Common myeloid progenitor, CD34-positive (primary cell): Measurements from ENCODE around the gene LY6G6C.

Experiments used
- CTCF ChIA-PET: fragments of 350-600 bp; sonication (Branson Sonifier 250); formaldehyde crosslinking; loops from one replicate; lab custom pipeline; 2021; ENCODE audit warnings: antibody characterized with exemption; lab: Charles Lee
- POLR2A ChIA-PET: fragments of 350-600 bp; sonication (Branson Sonifier 250); formaldehyde crosslinking; loops from one replicate; lab custom pipeline; 2021; ENCODE audit warnings: antibody characterized with exemption; lab: Charles Lee
- DNase-seq, 3 donors: peaks; one replicate each; pipeline versions ENCODE4 v3.0.0 to v3.0.0-alpha.2; 2013
- H3K27ac ChIP-seq, 2 experiments: 1 replicate in 1 of 2; 2 replicates in 1 of 2; pipeline ENCODE4 v1.7.0; 2013; ENCODE audit warnings: inconsistent platforms in 2 of 2, low read length in 2 of 2, mild to moderate bottlenecking in 2 of 2, low read depth in 1 of 2, moderate library complexity in 1 of 2; ENCODE audit not compliant: severe bottlenecking in 2 of 2, insufficient read depth in 1 of 2, poor library complexity in 1 of 2
- H3K27me3 ChIP-seq, 5 experiments: replicated peaks in 2 of 5; 1 replicate in 3 of 5; 2 replicates in 2 of 5; pipeline versions ENCODE4 v1.6.1 to v1.7.0; 2013; ENCODE audit warnings: low read length in 4 of 5, mild to moderate bottlenecking in 2 of 5, moderate library complexity in 2 of 5, inconsistent platforms in 1 of 5; ENCODE audit not compliant: insufficient read depth in 5 of 5, control insufficient read depth in 4 of 5
- H3K36me3 ChIP-seq, 4 experiments: 1 replicate in 2 of 4; 2 replicates in 2 of 4; pipeline versions ENCODE4 v1.6.1 to v1.7.0; 2013; ENCODE audit warnings: low read length in 3 of 4, control low read depth in 1 of 4, mild to moderate bottlenecking in 1 of 4; ENCODE audit not compliant: control insufficient read depth in 4 of 4, insufficient read depth in 4 of 4
- H3K4me1 ChIP-seq, 4 experiments: 1 replicate in 3 of 4; 2 replicates in 1 of 4; pipeline versions ENCODE4 v1.6.1 to v1.7.1; 2013; ENCODE audit warnings: low read length in 3 of 4, mild to moderate bottlenecking in 3 of 4, control low read depth in 1 of 4, inconsistent platforms in 1 of 4, moderate library complexity in 1 of 4; ENCODE audit not compliant: control insufficient read depth in 4 of 4, insufficient read depth in 4 of 4; ENCODE audit errors: control extremely low read depth in 1 of 4
- H3K4me3 ChIP-seq, 7 experiments: 1 replicate in 4 of 7; 2 replicates in 3 of 7; pipeline versions ENCODE4 v1.5.1 to v1.7.0; 2013; ENCODE audit warnings: mild to moderate bottlenecking in 7 of 7, low read length in 6 of 7, moderate library complexity in 6 of 7, inconsistent platforms in 2 of 7, low read depth in 2 of 7, control low read depth in 1 of 7; ENCODE audit not compliant: insufficient read depth in 4 of 7, control insufficient read depth in 1 of 7; ENCODE audit errors: extremely low read depth in 1 of 7
- H3K9me3 ChIP-seq, 5 experiments: 1 replicate in 4 of 5; 2 replicates in 1 of 5; pipeline versions ENCODE4 v1.6.1 to v1.7.1; 2013; ENCODE audit warnings: low read length in 4 of 5, mild to moderate bottlenecking in 2 of 5, inconsistent platforms in 1 of 5, low read depth in 1 of 5, moderate library complexity in 1 of 5; ENCODE audit not compliant: control insufficient read depth in 4 of 5, insufficient read depth in 2 of 5; ENCODE audit errors: control extremely low read depth in 1 of 5
- WGBS: methylation state at CpG from one replicate; pipeline ENCODE4 v1.1.5; 2013; ENCODE audit not compliant: insufficient coverage; 5-methylcytosine and 5-hydroxymethylcytosine counted together

Gene LY6G6C

GRCh38 chr6:31702819-31703716 lies 18.5 kb downstream of the LY6G6C start, which contains the start of gene ABHD16A:
TSS of gene ABHD16A (minus strand) at chr6:31703324. CDS start at chr6:31703281, 43 bp downstream.
- H3K9me3 ChIP-seq: no peaks in the 10 kb centered on the region
- H3K27ac ChIP-seq: peak within 1 kb of the TSS; percentile 98 to 99
- H3K36me3 ChIP-seq: peaks cover 0 to 17% (median 4%) of the 10 kb centered on the region in 4 experiments
- peaks cover 0 to 25% (median 15%) of the 10 kb centered on the region in 4 experiments for H3K4me1 ChIP-seq
- CTCF ChIA-PET: interaction anchor here (0.9 to 7.3 kb wide), 12 partner anchors 9 to 161 kb away, joined by 3 to 51 read pairs (median 4); partner anchors contain the start of gene LY6G5C
- peak within 1 kb of the TSS; percentile 85 to 99 (median 96) for H3K4me3 ChIP-seq
- under 1% methylated on average over 49 of the region's 54 CpGs for WGBS
- DNase-seq: peak; percentile 99
- POLR2A ChIA-PET: interaction anchor here (0.6 to 1.8 kb wide), 9 partner anchors 8 to 127 kb away, joined by 3 to 9 read pairs (median 3); partner anchors contain the start of gene VARS1
- no peaks in the 10 kb centered on the region for H3K27me3 ChIP-seq

- Histone ChIP-seq H3K4me3 (peak overlapping the region; percentile 85 to 99 (median 96)), H3K27ac (peak overlapping the region; percentile 98 to 99), H3K9me3 (no peaks in the 10 kb centered on the region), H3K36me3 (peaks cover 0 to 21% (median 7%) of the 10 kb centered on the region in 4 experiments), H3K27me3 (no peaks in the 10 kb centered on the region), H3K4me1 (peaks cover 0 to 25% (median 15%) of the 10 kb centered on the region in 4 experiments)
- ChIA-PET CTCF (interaction anchor here (1.2 to 7.3 kb wide), 7 partner anchors 9 to 161 kb away, joined by 3 to 51 read pairs (median 4); partner anchors contain the start of gene LY6G5C), POLR2A (interaction anchor here (0.8 to 1.8 kb wide), 7 partner anchors 9 to 127 kb away, joined by 3 to 9 read pairs (median 3); no protein-coding TSS in a partner anchor)
- WGBS: 0% methylated on average over 8 of the region's 10 CpGs
- peak in 2 of 3 donors; percentile 43 to 62 for DNase-seq
These were observed 19.1 kb downstream of the LY6G6C start for GRCh38 chr6:31702405-31702818.

- peak in 2 of 3 donors; percentile 28 to 51 for DNase-seq
- WGBS: 54% methylated on average over 6 of the region's 7 CpGs
- Histone ChIP-seq H3K4me3 (peak overlapping the region in 6 of 7 experiments; percentile 85 to 99 (median 94)), H3K27me3 (no peaks in the 10 kb centered on the region), H3K9me3 (no peaks in the 10 kb centered on the region), H3K27ac (peak overlapping the region; percentile 98 to 99), H3K4me1 (peaks cover 0 to 25% (median 15%) of the 10 kb centered on the region in 4 experiments), H3K36me3 (peaks cover 0 to 26% (median 12%) of the 10 kb centered on the region in 4 experiments)
- CTCF ChIA-PET: interaction anchor here (1.2 to 7.3 kb wide), 3 partner anchors 14 to 25 kb away, joined by 3 to 51 read pairs (median 6); no protein-coding TSS in a partner anchor
- POLR2A ChIA-PET: interaction anchor here (0.6 to 1.8 kb wide), 4 partner anchors 10 to 134 kb away, joined by 3 to 9 read pairs (median 3); no protein-coding TSS in a partner anchor
These were observed 19.7 kb downstream of the LY6G6C start for GRCh38 chr6:31701666-31702404.

GRCh38 chr6:31700740-31701401 lies 20.7 kb downstream of the LY6G6C start:
- Histone ChIP-seq H3K4me1 (peaks cover 0 to 25% (median 15%) of the 10 kb centered on the region in 4 experiments), H3K9me3 (no peaks in the 10 kb centered on the region), H3K36me3 (peaks cover 2 to 33% (median 16%) of the 10 kb centered on the region in 4 experiments), H3K4me3 (peak overlapping the region in 1 of 7 experiments; percentile 99), H3K27me3 (no peaks in the 10 kb centered on the region), H3K27ac (peak overlapping the region in 1 of 2 experiments; percentile 45)
- ChIA-PET POLR2A (interaction anchor here (0.6 kb wide), 1 partner anchor 135 kb away, joined by 3 read pairs; no protein-coding TSS in a partner anchor), CTCF (interaction anchor here (1.2 to 7.3 kb wide), 3 partner anchors 11 to 69 kb away, joined by 4 to 51 read pairs (median 7); no protein-coding TSS in a partner anchor)
- no peak for DNase-seq
- WGBS: 92% methylated on average over 2 of the region's 5 CpGs

GRCh38 chr6:31697555-31697954 lies 24.0 kb downstream of the LY6G6C start:
- Histone ChIP-seq H3K36me3 (peaks cover 2 to 63% (median 36%) of the 10 kb centered on the region in 4 experiments), H3K27ac (no peak overlapping the region), H3K4me1 (peaks cover 0 to 18% (median 10%) of the 10 kb centered on the region in 4 experiments), H3K4me3 (no peak overlapping the region), H3K9me3 (no peaks in the 10 kb centered on the region), H3K27me3 (no peaks in the 10 kb centered on the region)
- POLR2A ChIA-PET: no interaction called here
- 46% methylated on average over 3 of the region's 3 CpGs for WGBS
- DNase-seq: no peak
- CTCF ChIA-PET: interaction anchor here (7.3 kb wide), 1 partner anchor 10 kb away, joined by 51 read pairs; no protein-coding TSS in a partner anchor

GRCh38 chr6:31693535-31693934 lies 28.0 kb downstream of the LY6G6C start:
- Histone ChIP-seq H3K9me3 (no peaks in the 10 kb centered on the region), H3K27me3 (no peaks in the 10 kb centered on the region), H3K4me1 (no peaks in the 10 kb centered on the region), H3K4me3 (no peak overlapping the region), H3K36me3 (peaks cover 14 to 88% (median 63%) of the 10 kb centered on the region in 4 experiments), H3K27ac (peak overlapping the region in 1 of 2 experiments; percentile 38)
- POLR2A ChIA-PET: no interaction called here
- WGBS: 95% methylated on average over 2 of the region's 6 CpGs
- CTCF ChIA-PET: interaction anchor here (1.0 to 3.5 kb wide), 7 partner anchors 9 to 34 kb away, joined by 3 to 17 read pairs (median 4); partner anchors contain the start of genes ABHD16A, LY6G5C and MPIG6B
- DNase-seq: no peak
